ENCODE measurements around the gene TBXAS1. TPM values are rescaled to one million over a fixed set of nuclear protein-coding genes. Genes with fewer than 3 reads are reported as not detected.

Gene TBXAS1
- total and polyA plus RNA-seq, 2 experiments from 2014 or later, result 1.3 TPM; not detected in 1

DNA sequence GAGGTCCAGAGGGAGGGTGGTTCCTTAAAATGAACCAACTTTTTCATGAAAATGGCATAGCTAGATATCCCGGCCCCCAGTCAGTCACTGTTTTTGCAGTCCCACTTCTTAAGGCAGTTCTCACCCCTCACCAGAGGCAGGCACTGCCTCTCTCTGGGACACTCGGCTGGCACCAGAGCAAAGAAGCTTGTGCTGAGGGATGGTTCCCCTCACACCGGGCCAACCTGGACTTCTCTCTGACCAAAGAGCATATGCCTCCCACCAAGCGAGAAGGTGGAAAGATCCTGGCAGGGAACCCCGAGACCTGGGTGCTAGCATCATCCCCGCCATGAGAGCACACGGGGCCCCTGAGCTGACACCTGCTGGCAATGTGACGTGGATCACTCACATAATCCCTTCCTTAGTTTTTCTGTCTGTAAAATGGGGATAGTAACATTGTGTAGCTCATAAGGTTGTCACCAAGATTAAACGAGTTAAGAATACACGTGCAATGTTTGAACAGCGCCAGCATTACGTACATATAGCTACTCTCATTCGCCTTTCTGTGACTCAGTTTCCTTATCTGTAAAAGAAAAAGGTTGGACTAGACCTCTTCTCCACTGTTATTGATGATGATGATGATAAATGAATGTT is 145.2 kb downstream of the TBXAS1 start:
- Mint-ChIP-seq H3K36me3 (ENCODE audit: low read depth) (no peaks in the 10 kb centered on the region; the same call in 2 of the 3 replicates), H3K27me3 (ENCODE audit: insufficient read depth, low read depth, poor library complexity) (peaks cover 6% of the 10 kb centered on the region), H3K4me3 (no peak overlapping the region), H3K9me3 (no peaks in the 10 kb centered on the region), H3K27ac (no peak overlapping the region), H3K4me1 (peaks cover 71% of the 10 kb centered on the region)
- Histone ChIP-seq H3K79me2 (replicated peaks; ENCODE audit: insufficient read depth) (no peaks in the 10 kb centered on the region), H4K20me1 (replicated peaks; ENCODE audit: insufficient read depth) (no peaks in the 10 kb centered on the region), H3K4me1 (ENCODE audit: insufficient read depth) (peaks cover 53% of the 10 kb centered on the region), H3K27me3 (ENCODE audit: insufficient read depth) (no peaks in the 10 kb centered on the region), H3K36me3 (ENCODE audit: insufficient read depth) (no peaks in the 10 kb centered on the region), H2AFZ (no peak overlapping the region), H3F3A (replicated peaks; ENCODE audit: low read depth) (peaks cover 13% of the 10 kb centered on the region; the same call in 1 of the 2 replicates), H3K27ac (ENCODE audit: low read depth) (no peak overlapping the region), H3K4me2 (peak overlapping the region; percentile 68), H3K9me2 (ENCODE audit: insufficient read depth) (no peaks in the 10 kb centered on the region), H3K4me3 (no peak overlapping the region)
- TF ChIP-seq ZNF331 (CRISPR knock-in tag; IDR thresholded peaks at IDR 0.05; ENCODE audit: low read depth) (no peak), ZNF114 (CRISPR knock-in tag; IDR thresholded peaks at IDR 0.05) (no peak)
- TF ChIP-seq, protein P1, sequence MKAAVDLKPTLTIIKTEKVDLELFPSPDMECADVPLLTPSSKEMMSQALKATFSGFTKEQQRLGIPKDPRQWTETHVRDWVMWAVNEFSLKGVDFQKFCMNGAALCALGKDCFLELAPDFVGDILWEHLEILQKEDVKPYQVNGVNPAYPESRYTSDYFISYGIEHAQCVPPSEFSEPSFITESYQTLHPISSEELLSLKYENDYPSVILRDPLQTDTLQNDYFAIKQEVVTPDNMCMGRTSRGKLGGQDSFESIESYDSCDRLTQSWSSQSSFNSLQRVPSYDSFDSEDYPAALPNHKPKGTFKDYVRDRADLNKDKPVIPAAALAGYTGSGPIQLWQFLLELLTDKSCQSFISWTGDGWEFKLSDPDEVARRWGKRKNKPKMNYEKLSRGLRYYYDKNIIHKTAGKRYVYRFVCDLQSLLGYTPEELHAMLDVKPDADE (IDR thresholded peaks at IDR 0.05), result no peak
- TF ChIP-seq, protein P2, sequence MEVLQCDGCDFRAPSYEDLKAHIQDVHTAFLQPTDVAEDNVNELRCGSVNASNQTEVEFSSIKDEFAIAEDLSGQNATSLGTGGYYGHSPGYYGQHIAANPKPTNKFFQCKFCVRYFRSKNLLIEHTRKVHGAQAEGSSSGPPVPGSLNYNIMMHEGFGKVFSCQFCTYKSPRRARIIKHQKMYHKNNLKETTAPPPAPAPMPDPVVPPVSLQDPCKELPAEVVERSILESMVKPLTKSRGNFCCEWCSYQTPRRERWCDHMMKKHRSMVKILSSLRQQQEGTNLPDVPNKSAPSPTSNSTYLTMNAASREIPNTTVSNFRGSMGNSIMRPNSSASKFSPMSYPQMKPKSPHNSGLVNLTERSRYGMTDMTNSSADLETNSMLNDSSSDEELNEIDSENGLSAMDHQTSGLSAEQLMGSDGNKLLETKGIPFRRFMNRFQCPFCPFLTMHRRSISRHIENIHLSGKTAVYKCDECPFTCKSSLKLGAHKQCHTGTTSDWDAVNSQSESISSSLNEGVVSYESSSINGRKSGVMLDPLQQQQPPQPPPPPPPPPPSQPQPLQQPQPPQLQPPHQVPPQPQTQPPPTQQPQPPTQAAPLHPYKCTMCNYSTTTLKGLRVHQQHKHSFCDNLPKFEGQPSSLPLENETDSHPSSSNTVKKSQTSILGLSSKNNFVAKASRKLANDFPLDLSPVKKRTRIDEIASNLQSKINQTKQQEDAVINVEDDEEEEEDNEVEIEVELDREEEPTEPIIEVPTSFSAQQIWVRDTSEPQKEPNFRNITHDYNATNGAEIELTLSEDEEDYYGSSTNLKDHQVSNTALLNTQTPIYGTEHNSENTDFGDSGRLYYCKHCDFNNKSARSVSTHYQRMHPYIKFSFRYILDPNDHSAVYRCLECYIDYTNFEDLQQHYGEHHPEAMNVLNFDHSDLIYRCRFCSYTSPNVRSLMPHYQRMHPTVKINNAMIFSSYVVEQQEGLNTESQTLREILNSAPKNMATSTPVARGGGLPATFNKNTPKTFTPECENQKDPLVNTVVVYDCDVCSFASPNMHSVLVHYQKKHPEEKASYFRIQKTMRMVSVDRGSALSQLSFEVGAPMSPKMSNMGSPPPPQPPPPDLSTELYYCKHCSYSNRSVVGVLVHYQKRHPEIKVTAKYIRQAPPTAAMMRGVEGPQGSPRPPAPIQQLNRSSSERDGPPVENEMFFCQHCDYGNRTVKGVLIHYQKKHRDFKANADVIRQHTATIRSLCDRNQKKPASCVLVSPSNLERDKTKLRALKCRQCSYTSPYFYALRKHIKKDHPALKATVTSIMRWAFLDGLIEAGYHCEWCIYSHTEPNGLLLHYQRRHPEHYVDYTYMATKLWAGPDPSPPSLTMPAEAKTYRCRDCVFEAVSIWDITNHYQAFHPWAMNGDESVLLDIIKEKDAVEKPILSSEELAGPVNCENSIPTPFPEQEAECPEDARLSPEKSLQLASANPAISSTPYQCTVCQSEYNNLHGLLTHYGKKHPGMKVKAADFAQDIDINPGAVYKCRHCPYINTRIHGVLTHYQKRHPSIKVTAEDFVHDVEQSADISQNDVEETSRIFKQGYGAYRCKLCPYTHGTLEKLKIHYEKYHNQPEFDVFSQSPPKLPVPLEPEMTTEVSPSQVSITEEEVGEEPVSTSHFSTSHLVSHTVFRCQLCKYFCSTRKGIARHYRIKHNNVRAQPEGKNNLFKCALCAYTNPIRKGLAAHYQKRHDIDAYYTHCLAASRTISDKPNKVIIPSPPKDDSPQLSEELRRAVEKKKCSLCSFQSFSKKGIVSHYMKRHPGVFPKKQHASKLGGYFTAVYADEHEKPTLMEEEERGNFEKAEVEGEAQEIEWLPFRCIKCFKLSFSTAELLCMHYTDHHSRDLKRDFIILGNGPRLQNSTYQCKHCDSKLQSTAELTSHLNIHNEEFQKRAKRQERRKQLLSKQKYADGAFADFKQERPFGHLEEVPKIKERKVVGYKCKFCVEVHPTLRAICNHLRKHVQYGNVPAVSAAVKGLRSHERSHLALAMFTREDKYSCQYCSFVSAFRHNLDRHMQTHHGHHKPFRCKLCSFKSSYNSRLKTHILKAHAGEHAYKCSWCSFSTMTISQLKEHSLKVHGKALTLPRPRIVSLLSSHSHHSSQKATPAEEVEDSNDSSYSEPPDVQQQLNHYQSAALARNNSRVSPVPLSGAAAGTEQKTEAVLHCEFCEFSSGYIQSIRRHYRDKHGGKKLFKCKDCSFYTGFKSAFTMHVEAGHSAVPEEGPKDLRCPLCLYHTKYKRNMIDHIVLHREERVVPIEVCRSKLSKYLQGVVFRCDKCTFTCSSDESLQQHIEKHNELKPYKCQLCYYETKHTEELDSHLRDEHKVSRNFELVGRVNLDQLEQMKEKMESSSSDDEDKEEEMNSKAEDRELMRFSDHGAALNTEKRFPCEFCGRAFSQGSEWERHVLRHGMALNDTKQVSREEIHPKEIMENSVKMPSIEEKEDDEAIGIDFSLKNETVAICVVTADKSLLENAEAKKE (CRISPR knock-in tag; IDR thresholded peaks at IDR 0.05), result no peak
- ATAC-seq (peak; percentile 7; the same call in 1 of the 3 replicates), DNase-seq (ENCODE audit: low spot score) (no peak)
